ENCODE results near the gene CACNB3. TPM values are rescaled to one million over a fixed set of nuclear protein-coding genes. Genes with fewer than 3 reads are reported as not detected.
A peak's percentile ranks its signal among the peaks of the same experiment; 100 is the strongest.

CACNB3 gene
- total RNA-seq, 1 donor from 2014 or later: 36.1 TPM

- H3K27ac ChIP-seq: peak overlapping the region; percentile 76
- no peaks in the 10 kb centered on the region for H3K9me3 ChIP-seq
- intact Hi-C loops (cut with DNase I): no loop called here
- peaks cover 0 to 3% of the 10 kb centered on the region in 2 donors for H3K36me3 ChIP-seq
- H3K27me3 ChIP-seq: no peaks in the 10 kb centered on the region
- H3K4me1 ChIP-seq: peaks cover 39% of the 10 kb centered on the region
- no peak for DNase-seq (ENCODE audit: extremely low spot score in 2 of 2)
- TF ChIP-seq POLR2AphosphoS5 (IDR thresholded peaks at IDR 0.05; ENCODE audit: insufficient read depth in 1 of 2, low read depth in 1 of 2) (no peak), POLR2A (IDR thresholded peaks at IDR 0.05) (no peak), CTCF (IDR thresholded peaks at IDR 0.05) (no peak)
- peak overlapping the region; percentile 68 to 73 for H3K4me3 ChIP-seq
Measured at GRCh38 chr12:48818831-48819590, 715 bp downstream of the CACNB3 start.

- Histone ChIP-seq H3K4me3 (no peak overlapping the region), H3K27me3 (no peaks in the 10 kb centered on the region), H3K4me1 (peaks cover 35% of the 10 kb centered on the region), H3K9me3 (no peaks in the 10 kb centered on the region), H3K36me3 (peaks cover 0 to 13% of the 10 kb centered on the region in 2 donors), H3K27ac (peak overlapping the region; percentile 76)
- TF ChIP-seq POLR2AphosphoS5 (IDR thresholded peaks at IDR 0.05; ENCODE audit: insufficient read depth in 1 of 2, low read depth in 1 of 2): no peak
- TF ChIP-seq POLR2A (IDR thresholded peaks at IDR 0.05): no peak
- TF ChIP-seq CTCF (IDR thresholded peaks at IDR 0.05): no peak
- intact Hi-C loops (cut with DNase I): no loop called here
- no peak for DNase-seq (ENCODE audit: extremely low spot score in 2 of 2)
Measured at GRCh38 chr12:48819986-48820725, 1.9 kb downstream of the CACNB3 start.

- Histone ChIP-seq H3K4me1 (peaks cover 18% of the 10 kb centered on the region), H3K4me3 (no peak overlapping the region), H3K36me3 (peaks cover 0 to 23% of the 10 kb centered on the region in 2 donors), H3K27ac (no peak overlapping the region), H3K27me3 (no peaks in the 10 kb centered on the region), H3K9me3 (no peaks in the 10 kb centered on the region)
- intact Hi-C loops (cut with DNase I): no loop called here
- TF ChIP-seq POLR2AphosphoS5 (IDR thresholded peaks at IDR 0.05; ENCODE audit: insufficient read depth in 1 of 2, low read depth in 1 of 2) (no peak), POLR2A (IDR thresholded peaks at IDR 0.05) (no peak), CTCF (IDR thresholded peaks at IDR 0.05) (no peak)
- no peak for DNase-seq (ENCODE audit: extremely low spot score in 2 of 2)
Measured at GRCh38 chr12:48822139-48822538, 3.8 kb downstream of the CACNB3 start.

GRCh38 chr12:48822711-48823110, 4.4 kb downstream of the CACNB3 start:
- H3K4me3 ChIP-seq: no peak overlapping the region
- H3K36me3 ChIP-seq: peaks cover 0 to 23% of the 10 kb centered on the region in 2 donors
- no peaks in the 10 kb centered on the region for H3K27me3 ChIP-seq
- no peak for DNase-seq (ENCODE audit: extremely low spot score in 2 of 2)
- H3K9me3 ChIP-seq: no peaks in the 10 kb centered on the region
- TF ChIP-seq POLR2A (IDR thresholded peaks at IDR 0.05) (no peak), POLR2AphosphoS5 (IDR thresholded peaks at IDR 0.05; ENCODE audit: insufficient read depth in 1 of 2, low read depth in 1 of 2) (no peak), CTCF (IDR thresholded peaks at IDR 0.05) (no peak)
- intact Hi-C loops (cut with DNase I): no loop called here
- no peak overlapping the region for H3K27ac ChIP-seq
- H3K4me1 ChIP-seq: peaks cover 12% of the 10 kb centered on the region

- Histone ChIP-seq H3K27me3 (no peaks in the 10 kb centered on the region), H3K27ac (no peak overlapping the region), H3K36me3 (peaks cover 0 to 28% of the 10 kb centered on the region in 2 donors), H3K4me1 (peaks cover 8% of the 10 kb centered on the region), H3K4me3 (no peak overlapping the region), H3K9me3 (no peaks in the 10 kb centered on the region)
- no peak for TF ChIP-seq POLR2A (IDR thresholded peaks at IDR 0.05)
- no peak for TF ChIP-seq POLR2AphosphoS5 (IDR thresholded peaks at IDR 0.05; ENCODE audit: insufficient read depth in 1 of 2, low read depth in 1 of 2)
- TF ChIP-seq CTCF (IDR thresholded peaks at IDR 0.05): no peak
- DNase-seq (ENCODE audit: extremely low spot score in 2 of 2): no peak
- intact Hi-C loops (cut with DNase I): no loop called here
Measured at GRCh38 chr12:48823281-48823680, 5.0 kb downstream of the CACNB3 start.

Data from vagina (tissue), 2 donors.